Suprapubic skin (tissue), 3 donors: ENCODE measurements around the gene ITIH1.

Experiments used
- EP300 ChIP-seq: sonication (generic); formaldehyde crosslinking; IDR thresholded peaks from one replicate; pipeline ENCODE4 v1.6.1; 2017; ENCODE audit warnings: antibody characterized with exemption
- POLR2A ChIP-seq, 2 donors: fragments of 450-650 bp; IDR thresholded peaks; one replicate each; pipeline ENCODE4 v1.6.1; 2017; ENCODE audit warnings: antibody characterized with exemption in 2 of 2, mild to moderate bottlenecking in 2 of 2, moderate library complexity in 2 of 2
- TF ChIP-seq, protein P1 (sequence below), 2 donors: fragments of 200-600 bp in 1 of 2; fragments of 450-650 bp in 1 of 2; sonication (generic) in 1 of 2; IDR thresholded peaks; one replicate each; pipeline ENCODE4 v1.5.1; 2016 to 2019; ENCODE audit warnings: antibody characterized with exemption in 2 of 2, mild to moderate bottlenecking in 1 of 2, moderate library complexity in 1 of 2

DNA sequence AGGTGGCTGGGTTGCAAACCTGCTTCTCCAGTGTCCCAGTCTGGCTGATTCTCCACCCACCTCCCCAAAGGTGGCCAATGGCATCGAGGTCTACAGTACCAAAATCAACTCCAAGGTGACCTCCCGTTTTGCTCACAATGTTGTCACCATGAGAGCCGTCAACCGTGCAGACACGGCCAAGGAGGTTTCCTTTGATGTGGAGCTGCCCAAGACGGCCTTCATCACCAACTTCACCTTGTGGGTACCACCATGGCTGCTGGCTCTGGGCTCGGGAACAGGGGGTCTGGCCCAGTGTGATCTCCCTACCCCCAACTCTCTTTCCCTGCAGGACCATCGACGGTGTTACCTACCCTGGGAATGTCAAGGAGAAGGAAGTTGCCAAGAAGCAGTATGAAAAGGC is 19.0 kb downstream of the ITIH1 start:
- no peak for TF ChIP-seq POLR2A (IDR thresholded peaks at IDR 0.05)
- TF ChIP-seq, protein P1, sequence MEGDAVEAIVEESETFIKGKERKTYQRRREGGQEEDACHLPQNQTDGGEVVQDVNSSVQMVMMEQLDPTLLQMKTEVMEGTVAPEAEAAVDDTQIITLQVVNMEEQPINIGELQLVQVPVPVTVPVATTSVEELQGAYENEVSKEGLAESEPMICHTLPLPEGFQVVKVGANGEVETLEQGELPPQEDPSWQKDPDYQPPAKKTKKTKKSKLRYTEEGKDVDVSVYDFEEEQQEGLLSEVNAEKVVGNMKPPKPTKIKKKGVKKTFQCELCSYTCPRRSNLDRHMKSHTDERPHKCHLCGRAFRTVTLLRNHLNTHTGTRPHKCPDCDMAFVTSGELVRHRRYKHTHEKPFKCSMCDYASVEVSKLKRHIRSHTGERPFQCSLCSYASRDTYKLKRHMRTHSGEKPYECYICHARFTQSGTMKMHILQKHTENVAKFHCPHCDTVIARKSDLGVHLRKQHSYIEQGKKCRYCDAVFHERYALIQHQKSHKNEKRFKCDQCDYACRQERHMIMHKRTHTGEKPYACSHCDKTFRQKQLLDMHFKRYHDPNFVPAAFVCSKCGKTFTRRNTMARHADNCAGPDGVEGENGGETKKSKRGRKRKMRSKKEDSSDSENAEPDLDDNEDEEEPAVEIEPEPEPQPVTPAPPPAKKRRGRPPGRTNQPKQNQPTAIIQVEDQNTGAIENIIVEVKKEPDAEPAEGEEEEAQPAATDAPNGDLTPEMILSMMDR (IDR thresholded peaks at IDR 0.05), result no peak
- no peak for TF ChIP-seq EP300
